ENCODE results near the gene SLBP.

DNA sequence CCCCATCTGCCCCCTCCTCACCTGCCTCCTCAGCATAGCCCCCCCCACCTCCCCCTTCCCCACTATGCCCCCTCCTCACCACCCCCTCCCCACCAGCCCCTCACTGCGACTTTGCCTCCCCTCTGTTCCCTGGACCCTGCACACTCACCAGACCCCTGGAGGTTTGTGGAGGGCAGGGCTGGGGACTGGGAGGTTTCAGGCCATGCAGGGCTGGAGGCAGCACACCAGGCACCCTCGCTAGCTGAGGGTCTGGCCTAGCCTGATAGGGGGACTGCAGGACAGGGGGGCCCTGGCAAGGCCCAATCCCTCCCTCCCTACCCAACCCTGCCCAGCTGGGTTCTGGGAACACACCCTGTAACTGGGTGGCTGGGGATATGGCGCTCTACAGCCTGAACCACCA lies 37.3 kb upstream of the SLBP start:
- TF ChIP-seq, protein P1, sequence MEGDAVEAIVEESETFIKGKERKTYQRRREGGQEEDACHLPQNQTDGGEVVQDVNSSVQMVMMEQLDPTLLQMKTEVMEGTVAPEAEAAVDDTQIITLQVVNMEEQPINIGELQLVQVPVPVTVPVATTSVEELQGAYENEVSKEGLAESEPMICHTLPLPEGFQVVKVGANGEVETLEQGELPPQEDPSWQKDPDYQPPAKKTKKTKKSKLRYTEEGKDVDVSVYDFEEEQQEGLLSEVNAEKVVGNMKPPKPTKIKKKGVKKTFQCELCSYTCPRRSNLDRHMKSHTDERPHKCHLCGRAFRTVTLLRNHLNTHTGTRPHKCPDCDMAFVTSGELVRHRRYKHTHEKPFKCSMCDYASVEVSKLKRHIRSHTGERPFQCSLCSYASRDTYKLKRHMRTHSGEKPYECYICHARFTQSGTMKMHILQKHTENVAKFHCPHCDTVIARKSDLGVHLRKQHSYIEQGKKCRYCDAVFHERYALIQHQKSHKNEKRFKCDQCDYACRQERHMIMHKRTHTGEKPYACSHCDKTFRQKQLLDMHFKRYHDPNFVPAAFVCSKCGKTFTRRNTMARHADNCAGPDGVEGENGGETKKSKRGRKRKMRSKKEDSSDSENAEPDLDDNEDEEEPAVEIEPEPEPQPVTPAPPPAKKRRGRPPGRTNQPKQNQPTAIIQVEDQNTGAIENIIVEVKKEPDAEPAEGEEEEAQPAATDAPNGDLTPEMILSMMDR (IDR thresholded peaks at IDR 0.05): no peak
- TF ChIP-seq EZH2 (IDR thresholded peaks at IDR 0.05; ENCODE audit: borderline replicate concordance, insufficient read depth, low read depth, low read length, poor library complexity, severe bottlenecking): no peak

All from B cell (primary cell).